Measurements from ENCODE around the gene AGRP. TPM values are rescaled to one million over a fixed set of nuclear protein-coding genes. Genes with fewer than 3 reads are reported as not detected.

AGRP gene
- total and polyA plus RNA-seq, 12 donors, result 2.9 to 98.1 (median 10.4) TPM

- H3K4me1 ChIP-seq (replicated peaks in 1 of 2), result no peaks in the 10 kb centered on the region
- no peak overlapping the region for H3K27ac ChIP-seq
- WGBS, 4 donors, result 83 to 90% (median 87%) methylated on average over 4 of the region's 4 CpGs
- H3K4me3 ChIP-seq, result no peak overlapping the region
- TF ChIP-seq, protein P1, sequence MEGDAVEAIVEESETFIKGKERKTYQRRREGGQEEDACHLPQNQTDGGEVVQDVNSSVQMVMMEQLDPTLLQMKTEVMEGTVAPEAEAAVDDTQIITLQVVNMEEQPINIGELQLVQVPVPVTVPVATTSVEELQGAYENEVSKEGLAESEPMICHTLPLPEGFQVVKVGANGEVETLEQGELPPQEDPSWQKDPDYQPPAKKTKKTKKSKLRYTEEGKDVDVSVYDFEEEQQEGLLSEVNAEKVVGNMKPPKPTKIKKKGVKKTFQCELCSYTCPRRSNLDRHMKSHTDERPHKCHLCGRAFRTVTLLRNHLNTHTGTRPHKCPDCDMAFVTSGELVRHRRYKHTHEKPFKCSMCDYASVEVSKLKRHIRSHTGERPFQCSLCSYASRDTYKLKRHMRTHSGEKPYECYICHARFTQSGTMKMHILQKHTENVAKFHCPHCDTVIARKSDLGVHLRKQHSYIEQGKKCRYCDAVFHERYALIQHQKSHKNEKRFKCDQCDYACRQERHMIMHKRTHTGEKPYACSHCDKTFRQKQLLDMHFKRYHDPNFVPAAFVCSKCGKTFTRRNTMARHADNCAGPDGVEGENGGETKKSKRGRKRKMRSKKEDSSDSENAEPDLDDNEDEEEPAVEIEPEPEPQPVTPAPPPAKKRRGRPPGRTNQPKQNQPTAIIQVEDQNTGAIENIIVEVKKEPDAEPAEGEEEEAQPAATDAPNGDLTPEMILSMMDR (IDR thresholded peaks at IDR 0.05), result no peak
- TF ChIP-seq POLR2A (IDR thresholded peaks at IDR 0.05), result no peak
- no peaks in the 10 kb centered on the region for H3K36me3 ChIP-seq (replicated peaks in 1 of 2)
- no peaks in the 10 kb centered on the region for H3K9me3 ChIP-seq (replicated peaks in 1 of 3)
- no peaks in the 10 kb centered on the region for H3K27me3 ChIP-seq
- DNase-seq, result no peak
- intact Hi-C loops (cut with DNase I), result no loop called here
These were observed 25.7 kb upstream of the AGRP start for GRCh38 chr16:67509016-67509415.

- DNase-seq, result no peak
- 56 to 80% (median 67%) methylated on average over 8 of the region's 8 CpGs for WGBS, 4 donors
- H3K4me1 ChIP-seq (replicated peaks in 1 of 2), result no peaks in the 10 kb centered on the region
- H3K27me3 ChIP-seq, result no peaks in the 10 kb centered on the region
- TF ChIP-seq, protein P1 (IDR thresholded peaks at IDR 0.05), result no peak
- no peak for TF ChIP-seq POLR2A (IDR thresholded peaks at IDR 0.05)
- H3K36me3 ChIP-seq (replicated peaks in 1 of 2), result no peaks in the 10 kb centered on the region
- H3K27ac ChIP-seq, result no peak overlapping the region
- H3K4me3 ChIP-seq, result no peak overlapping the region
- no peaks in the 10 kb centered on the region for H3K9me3 ChIP-seq (replicated peaks in 1 of 3)
- intact Hi-C loops (cut with DNase I), result no loop called here
These were observed 23.1 kb upstream of the AGRP start for GRCh38 chr16:67506468-67506867.

GRCh38 chr16:67504031-67505021 lies 21.0 kb upstream of the AGRP start:
- intact Hi-C loops (cut with DNase I), result no loop called here
- DNase-seq, result peak in 6 of 7 donors; percentile 39 to 69 (median 47)
- 71 to 84% (median 76%) methylated on average over 9 of the region's 9 CpGs for WGBS, 4 donors
- H3K27me3 ChIP-seq, result no peaks in the 10 kb centered on the region
- H3K4me1 ChIP-seq (replicated peaks in 1 of 2), result no peaks in the 10 kb centered on the region
- no peak for TF ChIP-seq POLR2A (IDR thresholded peaks at IDR 0.05)
- TF ChIP-seq, protein P1 (IDR thresholded peaks at IDR 0.05), result no peak
- H3K9me3 ChIP-seq (replicated peaks in 1 of 3), result no peaks in the 10 kb centered on the region
- no peaks in the 10 kb centered on the region for H3K36me3 ChIP-seq (replicated peaks in 1 of 2)
- H3K4me3 ChIP-seq, result no peak overlapping the region
- no peak overlapping the region for H3K27ac ChIP-seq

DNA sequence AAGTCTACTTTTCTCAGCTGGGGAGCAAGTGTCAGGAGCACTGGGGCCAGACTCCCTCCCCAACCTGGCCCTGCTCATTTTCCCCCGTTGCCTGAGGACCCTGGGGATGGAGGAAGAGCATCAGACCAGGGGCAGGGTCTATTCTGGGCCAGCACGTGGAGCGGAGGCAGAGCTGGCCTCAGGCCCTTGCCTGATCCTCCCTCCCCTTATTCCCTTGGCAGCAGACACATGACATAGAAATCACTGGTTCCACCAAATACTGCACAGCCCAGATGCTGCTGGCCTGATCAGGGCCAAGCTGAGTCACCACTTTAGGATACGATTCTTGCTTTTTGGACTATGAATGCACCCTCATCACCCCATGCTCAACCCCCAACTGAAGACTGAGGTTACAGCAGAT lies 15.8 kb upstream of the AGRP start:
- no peak for DNase-seq
- WGBS, 4 donors, result 44 to 70% (median 61%) methylated on average over 4 of the region's 4 CpGs
- intact Hi-C loops (cut with DNase I), result loop anchor here in 1 of 2 donors (5.0 kb wide), 1 partner anchor 483 kb away; the partner anchor contains the start of gene DPEP3
- no peaks in the 10 kb centered on the region for H3K36me3 ChIP-seq (replicated peaks in 1 of 2)
- no peak overlapping the region for H3K4me3 ChIP-seq
- no peaks in the 10 kb centered on the region for H3K27me3 ChIP-seq
- H3K9me3 ChIP-seq (replicated peaks in 1 of 3), result no peaks in the 10 kb centered on the region
- TF ChIP-seq POLR2A (IDR thresholded peaks at IDR 0.05), result no peak
- TF ChIP-seq, protein P1 (IDR thresholded peaks at IDR 0.05), result no peak
- no peak overlapping the region for H3K27ac ChIP-seq
- H3K4me1 ChIP-seq (replicated peaks in 1 of 2), result no peaks in the 10 kb centered on the region
